Measurements from ENCODE around the gene GTF2H4. TPM values are rescaled to one million over a fixed set of nuclear protein-coding genes. Genes with fewer than 3 reads are reported as not detected.

GTF2H4 gene
- total RNA-seq, 2 experiments from 2014 or later = 35.9 to 40.9 TPM

DNA sequence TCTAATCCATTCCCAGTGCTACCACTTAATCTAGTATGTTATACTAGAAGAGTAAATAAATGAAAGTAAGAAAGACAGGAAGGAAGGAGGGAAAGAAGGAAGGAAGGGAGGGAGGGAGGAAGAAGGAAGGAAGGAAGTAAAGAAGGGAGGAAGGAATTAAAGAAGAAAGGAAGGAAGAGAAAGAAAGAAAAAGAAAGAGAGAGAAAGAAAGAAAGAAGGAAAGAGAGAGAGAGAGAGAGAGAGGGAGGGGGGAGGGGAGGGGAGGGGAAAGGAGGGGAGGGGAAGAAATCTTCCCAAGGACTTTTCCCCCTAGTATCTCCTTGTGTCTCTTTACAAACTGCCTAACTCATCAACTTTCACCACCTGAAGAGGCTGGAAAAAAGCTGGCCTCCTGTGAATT, 54.7 kb downstream of the GTF2H4 start:
- Mint-ChIP-seq H3K9me3 (ENCODE audit: low read depth) (no peaks in the 10 kb centered on the region), H3K27me3 (peaks cover 17% of the 10 kb centered on the region), H3K4me3 (no peak overlapping the region), H3K27ac (no peak overlapping the region), H3K36me3 (ENCODE audit: low read depth) (no peaks in the 10 kb centered on the region), H3K4me1 (no peaks in the 10 kb centered on the region)
- no peak for DNase-seq
- intact Hi-C loops (cut with DNase I, micrococcal nuclease) = no loop called here
- POLR2A ChIA-PET = interaction anchor here (0.9 kb wide), 1 partner anchor 117 kb away, joined by 3 read pairs; no protein-coding TSS in a partner anchor
- CTCF ChIA-PET = no interaction called here
- no peak for ATAC-seq

DNA sequence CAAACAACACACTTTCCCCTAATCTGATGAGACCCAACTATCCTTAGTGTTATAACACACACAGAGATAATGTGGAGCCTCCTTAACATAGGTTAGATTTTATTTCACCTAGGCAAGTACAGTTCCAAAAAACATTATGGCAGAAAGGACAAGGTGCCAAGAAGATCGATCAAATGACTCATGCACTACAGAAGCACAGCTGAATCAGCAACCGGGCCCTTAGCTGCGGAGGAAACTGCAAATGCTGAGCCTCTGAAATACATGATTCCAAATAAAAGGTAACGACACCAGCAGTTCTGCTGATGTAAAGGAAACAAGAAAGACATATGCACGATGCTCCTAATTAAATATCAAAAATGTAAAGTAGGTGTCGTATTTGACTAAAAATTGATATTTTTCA, 55.6 kb downstream of the GTF2H4 start:
- ATAC-seq (no peak), DNase-seq (no peak)
- H3K36me3 Mint-ChIP-seq (ENCODE audit: low read depth) = no peaks in the 10 kb centered on the region
- H3K9me3 Mint-ChIP-seq (ENCODE audit: low read depth) = no peaks in the 10 kb centered on the region
- POLR2A ChIA-PET = no interaction called here
- no peak overlapping the region for H3K27ac Mint-ChIP-seq
- peaks cover 17% of the 10 kb centered on the region for H3K27me3 Mint-ChIP-seq
- intact Hi-C loops (cut with DNase I, micrococcal nuclease) = loop anchor here in 1 of 2 experiments (2.0 kb wide), 1 partner anchor 35 kb away; no protein-coding TSS in a partner anchor
- CTCF ChIA-PET = no interaction called here
- no peaks in the 10 kb centered on the region for H3K4me1 Mint-ChIP-seq
- H3K4me3 Mint-ChIP-seq = no peak overlapping the region

Small RNA genes within 50 kb of the gene (microRNA-seq; reads per million reads assigned to microRNA genes)
- gene MIR4640 (ENCODE audit: borderline replicate concordance) = 1.4 reads per million

Other genes starting within 250 kb of the GTF2H4 start
- gene DHX16, start 235.2 kb upstream of the GTF2H4 start, total RNA-seq = 10 to 100 TPM; 34.5 to 36.7 TPM
- 100 to 1,000 TPM; 145 to 186 TPM for gene PPP1R18, start 221.6 kb upstream of the GTF2H4 start, total RNA-seq
- gene NRM, start 217.2 kb upstream of the GTF2H4 start, total RNA-seq = 10 to 100 TPM; 25.8 to 36.4 TPM
- gene MDC1, start 190.9 kb upstream of the GTF2H4 start, total RNA-seq = 100 to 1,000 TPM in 1 of 2 experiments, 10 to 100 TPM in 1; 92.0 to 101 TPM
- gene TUBB, start 187.9 kb upstream of the GTF2H4 start, total RNA-seq = 1,000 to 10,000 TPM; 1,569 to 1,746 TPM
- 100 to 1,000 TPM; 155 to 188 TPM for gene FLOT1, start 165.5 kb upstream of the GTF2H4 start, total RNA-seq
- 100 to 1,000 TPM; 196 to 221 TPM for gene IER3, start 163.7 kb upstream of the GTF2H4 start, total RNA-seq
- gene DDR1, start 23.7 kb upstream of the GTF2H4 start, total RNA-seq = 10 to 100 TPM in 1 of 2 experiments, 1 to 10 TPM in 1; 9.5 to 12.6 TPM
- gene VARS2, start 6.0 kb downstream of the GTF2H4 start, total RNA-seq = 10 to 100 TPM; 68.1 to 81.1 TPM
- not detected for gene SFTA2, start 24.0 kb downstream of the GTF2H4 start, total RNA-seq
- gene MUCL3, start 32.8 kb downstream of the GTF2H4 start, total RNA-seq = not detected
- not detected for gene MUC21, start 75.5 kb downstream of the GTF2H4 start, total RNA-seq
- gene MUC22, start 102.3 kb downstream of the GTF2H4 start, total RNA-seq = not detected
- gene C6orf15, start 204.4 kb downstream of the GTF2H4 start, total RNA-seq = not detected
- gene PSORS1C1, start 206.6 kb downstream of the GTF2H4 start, total RNA-seq = under 1 TPM; 0.18 to 0.33 TPM
- not detected for gene CDSN, start 212.2 kb downstream of the GTF2H4 start, total RNA-seq
- not detected for gene PSORS1C2, start 230.9 kb downstream of the GTF2H4 start, total RNA-seq
- 10 to 100 TPM; 39.7 to 57.6 TPM for gene CCHCR1, start 249.6 kb downstream of the GTF2H4 start, total RNA-seq